Memory B cell (primary cell): ENCODE measurements around the gene SMC1A.
"Not testable (repeated sequence)": the region's sequence is repeated elsewhere in the genome, so short reads cannot be mapped to it uniquely, and the experiment has no call there.

Experiments used
- ATAC-seq: fragments of 150-1000 bp; cut with Tn5 transposase; 2 replicates; pipeline ENCODE4 v1.10.0; 2021; ENCODE audit warnings: low read depth, mild to moderate bottlenecking, moderate library complexity
- DNase-seq, 2 donors: peaks; one replicate each; pipeline ENCODE4 v3.0.0; 2022; ENCODE audit warnings: low spot score in 2 of 2
- H3K27ac Mint-ChIP-seq: one replicate; pipeline ENCODE4 v1.8.0; 2022; ENCODE audit warnings: mild to moderate bottlenecking, moderate library complexity, mixed read lengths
- H3K27me3 Mint-ChIP-seq: one replicate; pipeline ENCODE4 v1.8.0; 2022; ENCODE audit warnings: mixed read lengths
- H3K36me3 Mint-ChIP-seq: one replicate; pipeline ENCODE4 v1.8.0; 2022; ENCODE audit warnings: mild to moderate bottlenecking, mixed read lengths
- H3K4me1 Mint-ChIP-seq: one replicate; pipeline ENCODE4 v1.8.0; 2022; ENCODE audit warnings: mixed read lengths
- H3K4me3 Mint-ChIP-seq: one replicate; pipeline ENCODE4 v1.8.0; 2022; ENCODE audit warnings: mild to moderate bottlenecking, moderate library complexity, mixed read lengths
- H3K9me3 Mint-ChIP-seq: one replicate; pipeline ENCODE4 v1.8.0; 2022; ENCODE audit warnings: mixed read lengths

Gene SMC1A

GRCh38 chrX:53438174-53438831 lies 15.8 kb upstream of the SMC1A start:
- no peak for ATAC-seq
- peaks cover 10% of the 10 kb centered on the region for H3K4me1 Mint-ChIP-seq
- H3K27ac Mint-ChIP-seq: no peak overlapping the region
- H3K9me3 Mint-ChIP-seq: no peaks in the 10 kb centered on the region
- no peak for DNase-seq
- H3K27me3 Mint-ChIP-seq: peaks cover 2% of the 10 kb centered on the region
- no peak overlapping the region for H3K4me3 Mint-ChIP-seq
- H3K36me3 Mint-ChIP-seq: peaks cover 2% of the 10 kb centered on the region

GRCh38 chrX:53437206-53437605 lies 14.8 kb upstream of the SMC1A start:
- peaks cover 10% of the 10 kb centered on the region for H3K4me1 Mint-ChIP-seq
- peaks cover 2% of the 10 kb centered on the region for H3K27me3 Mint-ChIP-seq
- no peak overlapping the region for H3K4me3 Mint-ChIP-seq
- H3K9me3 Mint-ChIP-seq: no peaks in the 10 kb centered on the region
- H3K27ac Mint-ChIP-seq: no peak overlapping the region
- DNase-seq (no peak), ATAC-seq (no peak)
- H3K36me3 Mint-ChIP-seq: peaks cover 2% of the 10 kb centered on the region

- Mint-ChIP-seq H3K36me3 (peaks cover 2% of the 10 kb centered on the region), H3K27me3 (peaks cover 2% of the 10 kb centered on the region), H3K4me3 (no peak overlapping the region), H3K4me1 (peaks cover 10% of the 10 kb centered on the region), H3K9me3 (no peaks in the 10 kb centered on the region), H3K27ac (no peak overlapping the region)
- DNase-seq: peak; percentile 49 to 66
- peak; percentile 65 for ATAC-seq
Observed at GRCh38 chrX:53435997-53436396, 13.5 kb upstream of the SMC1A start.

GRCh38 chrX:53433651-53434639 lies 11.5 kb upstream of the SMC1A start, which contains the start of gene HSD17B10:
Gene HSD17B10 (minus strand): TSS chrX:53434370. CDS start chrX:53434345, 25 bp downstream.
- ATAC-seq (peak; percentile 97), DNase-seq (peak; percentile 70 to 76)
- peak within 1 kb of the TSS; percentile 98 for H3K27ac Mint-ChIP-seq
- H3K27me3 Mint-ChIP-seq: no peaks in the 10 kb centered on the region
- peaks cover 10% of the 10 kb centered on the region for H3K36me3 Mint-ChIP-seq
- H3K4me3 Mint-ChIP-seq: peak within 1 kb of the TSS; percentile 98
- peaks cover 7% of the 10 kb centered on the region for H3K4me1 Mint-ChIP-seq
- no peaks in the 10 kb centered on the region for H3K9me3 Mint-ChIP-seq

- Mint-ChIP-seq H3K27me3 (no peaks in the 10 kb centered on the region), H3K36me3 (peaks cover 10% of the 10 kb centered on the region), H3K4me1 (peaks cover 7% of the 10 kb centered on the region), H3K27ac (no peak overlapping the region), H3K9me3 (no peaks in the 10 kb centered on the region), H3K4me3 (no peak overlapping the region)
- DNase-seq (no peak), ATAC-seq (no peak)
Observed at GRCh38 chrX:53430231-53430630, 7.8 kb upstream of the SMC1A start.

GRCh38 chrX:53429755-53430154 lies 7.3 kb upstream of the SMC1A start:
- Mint-ChIP-seq H3K4me1 (peaks cover 6% of the 10 kb centered on the region), H3K9me3 (no peaks in the 10 kb centered on the region)

GRCh38 chrX:53422861-53423306 lies 430 bp upstream of the SMC1A start, which contains the start of gene RIBC1:
Gene RIBC1 (plus strand): TSS chrX:53422873. CDS start chrX:53426277, 3,404 bp downstream.
- no peaks in the 10 kb centered on the region for H3K9me3 Mint-ChIP-seq
- no peak for DNase-seq
- peak within 1 kb of the TSS; percentile 96 for H3K4me3 Mint-ChIP-seq
- no peaks in the 10 kb centered on the region for H3K27me3 Mint-ChIP-seq
- ATAC-seq: no peak
- peak within 1 kb of the TSS; percentile 99 for H3K27ac Mint-ChIP-seq
- peaks cover 12% of the 10 kb centered on the region for H3K4me1 Mint-ChIP-seq
- H3K36me3 Mint-ChIP-seq: no peaks in the 10 kb centered on the region

More at GRCh38 chrX:53429755-53430154, 7.3 kb upstream of the SMC1A start:
- no peak overlapping the region for H3K27ac Mint-ChIP-seq
- peaks cover 10% of the 10 kb centered on the region for H3K36me3 Mint-ChIP-seq
- H3K27me3 Mint-ChIP-seq: no peaks in the 10 kb centered on the region
- ATAC-seq (no peak), DNase-seq (no peak)
- H3K4me3 Mint-ChIP-seq: no peak overlapping the region

GRCh38 chrX:53421772-53422085 lies 725 bp downstream of the SMC1A start:
- Mint-ChIP-seq H3K4me1 (peaks cover 15% of the 10 kb centered on the region), H3K4me3 (peak overlapping the region; percentile 96), H3K9me3 (no peaks in the 10 kb centered on the region), H3K27me3 (no peaks in the 10 kb centered on the region), H3K27ac (peak overlapping the region; percentile 99), H3K36me3 (peaks cover 3% of the 10 kb centered on the region)
- ATAC-seq: peak; percentile 23
- no peak for DNase-seq

GRCh38 chrX:53421125-53421524 lies 1.3 kb downstream of the SMC1A start:
- H3K4me1 Mint-ChIP-seq: peaks cover 15% of the 10 kb centered on the region
- ATAC-seq (no peak), DNase-seq (no peak)
- H3K27ac Mint-ChIP-seq: no peak overlapping the region
- H3K36me3 Mint-ChIP-seq: peaks cover 3% of the 10 kb centered on the region
- peak overlapping the region; percentile 96 for H3K4me3 Mint-ChIP-seq
- H3K27me3 Mint-ChIP-seq: no peaks in the 10 kb centered on the region
- no peaks in the 10 kb centered on the region for H3K9me3 Mint-ChIP-seq

- peaks cover 15% of the 10 kb centered on the region for H3K4me1 Mint-ChIP-seq
- not testable (repeated sequence) for ATAC-seq
Observed at GRCh38 chrX:53420351-53420750, 2.1 kb downstream of the SMC1A start.

GRCh38 chrX:53412446-53412845 lies 10.0 kb downstream of the SMC1A start:
- Mint-ChIP-seq H3K36me3 (peaks cover 17% of the 10 kb centered on the region), H3K4me3 (no peak overlapping the region), H3K27me3 (no peaks in the 10 kb centered on the region), H3K9me3 (no peaks in the 10 kb centered on the region), H3K4me1 (peaks cover 10% of the 10 kb centered on the region), H3K27ac (peak overlapping the region; percentile 81)
- ATAC-seq (no peak), DNase-seq (no peak)

More at GRCh38 chrX:53420351-53420750, 2.1 kb downstream of the SMC1A start:
- H3K27me3 Mint-ChIP-seq, H3K27ac Mint-ChIP-seq, H3K9me3 Mint-ChIP-seq, H3K36me3 Mint-ChIP-seq, DNase-seq: not testable (repeated sequence)
- peak overlapping the region; percentile 53 for H3K4me3 Mint-ChIP-seq

- Mint-ChIP-seq H3K4me1 (no peaks in the 10 kb centered on the region), H3K9me3 (no peaks in the 10 kb centered on the region), H3K27ac (no peak overlapping the region), H3K27me3 (no peaks in the 10 kb centered on the region), H3K36me3 (peaks cover 20% of the 10 kb centered on the region), H3K4me3 (no peak overlapping the region)
- ATAC-seq: no peak
- DNase-seq: no peak
Observed at GRCh38 chrX:53403535-53403934, 18.9 kb downstream of the SMC1A start.

GRCh38 chrX:53398216-53398615 lies 24.2 kb downstream of the SMC1A start:
- Mint-ChIP-seq H3K36me3 (peaks cover 30% of the 10 kb centered on the region), H3K4me1 (no peaks in the 10 kb centered on the region), H3K4me3 (no peak overlapping the region), H3K27me3 (no peaks in the 10 kb centered on the region), H3K9me3 (no peaks in the 10 kb centered on the region), H3K27ac (no peak overlapping the region)
- no peak for DNase-seq
- no peak for ATAC-seq
